Daoy (cell line): Measurements from ENCODE around the gene SYNPO2. TPM values are rescaled to one million over a fixed set of nuclear protein-coding genes. Genes with fewer than 3 reads are reported as not detected.

Experiments used
- total RNA-seq: library from RNA; depleted of rRNA; stranded (reverse); fragments of >200 nt; shearing (Covaris generic); gene quantifications from 2 replicates; pipeline ENCODE4 v1.2.3, GENCODE V29; 2014; rRNA removed

The SYNPO2 gene
- total RNA-seq, 1 experiment from 2014 or later, result 0.11 TPM

Other genes starting within 250 kb of the SYNPO2 start
- gene METTL14, start 203.5 kb upstream of the SYNPO2 start, total RNA-seq, result 10.2 and 22.0 TPM in 2 replicates
- 18.2 and 27.1 TPM in 2 replicates for gene SEC24D, start 52.7 kb upstream of the SYNPO2 start, total RNA-seq
- not detected in 2 replicates for gene MYOZ2, start 247.0 kb downstream of the SYNPO2 start, total RNA-seq